HCT116 (cell line): Measurements from ENCODE around the gene VPS37B. TPM values are rescaled to one million over a fixed set of nuclear protein-coding genes. Genes with fewer than 3 reads are reported as not detected.
A peak's percentile ranks its signal among the peaks of the same experiment; 100 is the strongest.

Source experiments
- ATAC-seq: fragments of 200-7000 bp; cut with Tn5 transposase; 2 replicates; pipeline ENCODE4 v1.9.1; 2020; ENCODE audit warnings: mild to moderate bottlenecking, moderate library complexity
- BruUV-seq: library from RNA; stranded (reverse); fragments of 400-500 nt; replicated peaks from 2 replicates; lab custom pipeline; 2021; lab: Mats Ljungman, UMichigan
- CTCF ChIA-PET: fragments of 300-600 bp; sonication (Branson Sonifier 250); formaldehyde crosslinking; loops from one replicate; lab custom pipeline; 2021; ENCODE audit warnings: antibody characterized with exemption; lab: Charles Lee
- POLR2A ChIA-PET: fragments of 300-600, 350-600 bp; sonication (Branson Sonifier 250); formaldehyde crosslinking; loops from one replicate; lab custom pipeline; 2021; ENCODE audit warnings: antibody characterized with exemption; lab: Charles Lee
- RAD21 ChIA-PET, 2 experiments: fragments of 300-600 bp; sonication (Branson Sonifier 250); formaldehyde crosslinking; loops; one replicate each; lab custom pipeline; 2023; ENCODE audit warnings: low total read pairs in 2 of 2; ENCODE audit not compliant: uncharacterized antibody in 2 of 2, unreplicated experiment in 2 of 2, low non-redundant PET in 1 of 2; lab: Charles Lee
- DNase-seq: peaks from one replicate; pipeline ENCODE4 v3.0.0-alpha.2; 2010; ENCODE audit warnings: low read depth, low spot score
- H2AFZ ChIP-seq: fragments of 200-600 bp; shearing (Covaris generic), sonication (generic); 2 replicates; pipeline ENCODE4 v1.6.1; 2017; ENCODE audit warnings: low read depth, mixed run types, mixed read lengths, antibody characterized with exemption, low read length; ENCODE audit not compliant: poor library complexity, severe bottlenecking
- H3K27ac ChIP-seq: 2 replicates; pipeline ENCODE4 v1.5.1; 2012; ENCODE audit warnings: low read depth, low read length
- H3K27me3 ChIP-seq: fragments of 200-600 bp; sonication (generic); 2 replicates; pipeline ENCODE4 v1.6.1; 2016; ENCODE audit warnings: mixed run types, low read length, mixed read lengths; ENCODE audit not compliant: insufficient read depth
- H3K36me3 ChIP-seq, 2 experiments: fragments of 200-500 bp in 1 of 2; fragments of 200-600 bp in 1 of 2; sonication (Bioruptor generic) in 1 of 2; sonication (generic) in 1 of 2; 2 replicates each; pipeline versions ENCODE4 v1.5.1 to v1.6.1; 2014 to 2016; ENCODE audit warnings: low read length in 2 of 2, inconsistent platforms in 1 of 2, mixed read lengths in 1 of 2, mixed run types in 1 of 2; ENCODE audit not compliant: insufficient read depth in 2 of 2, control insufficient read depth in 1 of 2
- H3K4me1 ChIP-seq, 2 experiments: fragments of 200-600 bp in 1 of 2; sonication (generic) in 1 of 2; 2 replicates each; pipeline versions ENCODE4 v1.5.1 to v1.6.1; 2012 to 2017; ENCODE audit warnings: low read length in 2 of 2, inconsistent platforms in 1 of 2, mild to moderate bottlenecking in 1 of 2, mixed read lengths in 1 of 2, mixed run types in 1 of 2, moderate library complexity in 1 of 2; ENCODE audit not compliant: insufficient read depth in 2 of 2, control insufficient read depth in 1 of 2
- H3K4me2 ChIP-seq: fragments of 200-600 bp; sonication (generic); 2 replicates; pipeline ENCODE4 v1.6.1; 2017; ENCODE audit warnings: mixed run types, low read length, mixed read lengths
- H3K4me3 ChIP-seq, 2 experiments: fragments of 200-600 bp in 1 of 2; sonication (generic) in 1 of 2; replicated peaks in 1 of 2; 2 replicates each; pipeline ENCODE4 v1.5.1; 2011 to 2016; ENCODE audit warnings: low read length in 2 of 2, control low read depth in 1 of 2, low read depth in 1 of 2, mild to moderate bottlenecking in 1 of 2, mixed read lengths in 1 of 2, mixed run types in 1 of 2
- H3K79me2 ChIP-seq: fragments of 200-600 bp; sonication (generic); 2 replicates; pipeline ENCODE4 v1.6.1; 2017; ENCODE audit warnings: mild to moderate bottlenecking, mixed run types, low read length, moderate library complexity, mixed read lengths; ENCODE audit not compliant: insufficient read depth
- H3K9ac ChIP-seq: fragments of 200-600 bp; sonication (generic); 2 replicates; pipeline ENCODE4 v1.6.1; 2016; ENCODE audit warnings: low read length, mixed read lengths
- H3K9me2 ChIP-seq: fragments of 200-600 bp; sonication (generic), shearing (Covaris generic); 2 replicates; pipeline ENCODE4 v1.6.1; 2017; ENCODE audit warnings: mixed run types, mild to moderate bottlenecking, moderate library complexity; ENCODE audit not compliant: insufficient read depth
- H3K9me3 ChIP-seq, 2 experiments: fragments of 200-500 bp in 1 of 2; fragments of 200-600 bp in 1 of 2; sonication (Bioruptor generic) in 1 of 2; sonication (generic) in 1 of 2; 2 replicates each; pipeline ENCODE4 v1.6.1; 2014 to 2017; ENCODE audit warnings: low read length in 2 of 2, mixed read lengths in 2 of 2, inconsistent platforms in 1 of 2, low read depth in 1 of 2, mild to moderate bottlenecking in 1 of 2, mixed run types in 1 of 2, moderate library complexity in 1 of 2; ENCODE audit not compliant: control insufficient read depth in 1 of 2, insufficient read depth in 1 of 2
- H4K20me1 ChIP-seq: fragments of 200-600 bp; sonication (generic), shearing (Covaris generic); 2 replicates; pipeline ENCODE4 v1.6.1; 2017; ENCODE audit warnings: mixed run types, mild to moderate bottlenecking, moderate library complexity; ENCODE audit not compliant: insufficient read depth
- ATF3 ChIP-seq: IDR thresholded peaks from 2 replicates; pipeline ENCODE4 v1.6.1; 2012
- CEBPB ChIP-seq: IDR thresholded peaks from 2 replicates; pipeline ENCODE4 v1.6.1; 2012; ENCODE audit warnings: low read depth
- JUND ChIP-seq: IDR thresholded peaks from 2 replicates; pipeline ENCODE4 v1.6.1; 2012
- ZNF274 ChIP-seq: fragments of 200-500 bp; sonication (Bioruptor generic); IDR thresholded peaks from 2 replicates; pipeline ENCODE4 v1.6.1; 2014; ENCODE audit warnings: mild to moderate bottlenecking, low read depth, low read length, inconsistent platforms
- intact Hi-C: fragments of 100-400 bp; cut with micrococcal nuclease; formaldehyde crosslinking; loops from 2 replicates; pipeline ENCODE4 v1.10.0; 2022
- total RNA-seq: library from RNA; stranded (reverse); gene quantifications from one replicate; pipeline ENCODE4 v1.2.1, GENCODE V29; 2021; ENCODE audit not compliant: unreplicated experiment
- TF ChIP-seq, protein P1 (sequence below): IDR thresholded peaks from 2 replicates; pipeline ENCODE4 v1.6.1; 2012

Gene VPS37B
- total RNA-seq, 1 experiment from 2014 or later = 55.0 TPM

DNA sequence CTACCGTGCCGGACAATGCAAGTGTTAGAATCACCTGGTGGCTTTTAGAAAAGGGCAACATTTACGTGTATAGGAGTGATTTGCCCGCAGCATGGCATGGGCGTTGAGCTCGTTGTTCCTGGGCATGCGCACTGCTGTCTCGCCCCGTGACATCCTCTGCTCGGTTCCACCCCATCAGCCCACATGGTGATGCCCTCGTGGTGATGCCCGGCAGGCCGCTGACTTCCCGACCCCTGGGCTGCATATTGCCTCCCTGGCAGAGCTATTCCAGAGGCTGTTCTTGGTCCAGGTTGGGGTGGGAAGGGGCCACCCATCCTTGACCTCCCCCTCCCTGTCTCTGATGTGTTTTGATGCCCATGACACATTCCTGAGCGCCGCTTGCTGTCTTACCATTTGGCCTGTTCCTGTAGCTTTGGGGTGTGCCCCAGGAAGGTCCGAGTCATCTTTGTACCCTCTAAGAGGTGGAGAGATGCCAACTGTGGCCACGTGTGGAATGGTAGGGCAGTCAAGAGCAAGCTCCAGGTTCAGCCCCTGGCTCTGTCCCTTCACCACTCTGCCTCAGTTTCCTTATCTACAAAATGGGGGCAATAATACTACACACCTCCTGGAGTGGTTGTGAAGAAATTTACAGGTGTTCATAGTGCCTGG is 55.9 kb downstream of the VPS37B start:
- Histone ChIP-seq H3K36me3 (peaks cover 0 to 5% of the 10 kb centered on the region in 2 experiments; a peak in 1 of 4 replicates), H3K4me2 (peak overlapping the region; percentile 57), H3K79me2 (peaks cover 84% of the 10 kb centered on the region), H3K9me2 (no peaks in the 10 kb centered on the region), H2AFZ (no peak overlapping the region), H3K27ac (no peak overlapping the region), H3K4me1 (peaks cover 26 to 53% of the 10 kb centered on the region in 2 experiments), H3K9ac (0 out of 2 replicates have a peak overlapping the region, but pooled peaks have one; percentile 24), H3K27me3 (no peaks in the 10 kb centered on the region), H4K20me1 (no peaks in the 10 kb centered on the region; the same call in 1 of the 2 replicates), H3K4me3 (no peak overlapping the region), H3K9me3 (no peaks in the 10 kb centered on the region)
- ATAC-seq (no peak), DNase-seq (no peak)
- POLR2A ChIA-PET = no interaction called here
- RAD21 ChIA-PET = no interaction called here
- TF ChIP-seq ZNF274 = no peak
- TF ChIP-seq JUND = peak; percentile 25; the same call in 1 of the 2 replicates
- TF ChIP-seq, protein P1, sequence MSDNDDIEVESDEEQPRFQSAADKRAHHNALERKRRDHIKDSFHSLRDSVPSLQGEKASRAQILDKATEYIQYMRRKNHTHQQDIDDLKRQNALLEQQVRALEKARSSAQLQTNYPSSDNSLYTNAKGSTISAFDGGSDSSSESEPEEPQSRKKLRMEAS = peak; percentile 40; the same call in 1 of the 2 replicates
- CTCF ChIA-PET = no interaction called here
- no TSS peak for BruUV-seq
- intact Hi-C loops = no loop called here

DNA sequence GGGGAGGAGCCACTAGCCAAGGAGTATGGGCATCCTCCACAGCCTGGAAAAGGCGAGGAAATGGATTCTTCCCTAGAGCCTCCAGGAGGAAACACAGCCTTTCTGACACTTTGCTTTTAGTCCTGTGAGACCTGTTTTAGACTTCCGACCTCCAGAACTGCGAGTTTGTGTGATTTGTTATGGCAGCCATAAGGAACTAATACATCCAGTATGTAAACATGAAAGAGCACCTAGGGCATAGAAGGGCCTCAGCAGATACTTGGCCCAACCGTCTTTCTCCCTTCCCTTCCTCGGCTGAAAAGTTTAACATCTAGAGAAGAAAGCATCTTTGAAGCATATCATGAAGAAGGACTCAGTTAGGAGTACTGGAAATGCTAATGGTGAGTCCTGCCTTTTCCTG is 57.1 kb downstream of the VPS37B start:
- Histone ChIP-seq H4K20me1 (no peaks in the 10 kb centered on the region; the same call in 1 of the 2 replicates), H3K27ac (no peak overlapping the region), H3K27me3 (no peaks in the 10 kb centered on the region), H3K79me2 (peaks cover 74% of the 10 kb centered on the region), H3K36me3 (peaks cover 0 to 5% of the 10 kb centered on the region in 2 experiments; a peak in 1 of 4 replicates), H3K9me3 (no peaks in the 10 kb centered on the region), H3K4me3 (no peak overlapping the region), H2AFZ (no peak overlapping the region)
- ATAC-seq = no peak
- DNase-seq = no peak
- ChIA-PET RAD21 (no interaction called here), POLR2A (no interaction called here)
- TF ChIP-seq CEBPB (no peak), ATF3 (no peak)
- TF ChIP-seq, all 23 proteins: peak for 0
- no peak overlapping the region for H3K9ac ChIP-seq
- no peak overlapping the region for H3K4me2 ChIP-seq
- BruUV-seq = no TSS peak
- intact Hi-C loops = no loop called here
- H3K9me2 ChIP-seq = no peaks in the 10 kb centered on the region
- peaks cover 33 to 63% of the 10 kb centered on the region in 2 experiments for H3K4me1 ChIP-seq
- CTCF ChIA-PET = no interaction called here
